H1 (cell line): ENCODE results near the gene TMEM243. TPM values are rescaled to one million over a fixed set of nuclear protein-coding genes. Genes with fewer than 3 reads are reported as not detected.
"Not testable (repeated sequence)": the region's sequence is repeated elsewhere in the genome, so short reads cannot be mapped to it uniquely, and the experiment has no call there.

Experiments used
- CTCF ChIA-PET: fragments of 300-600 bp; sonication (Branson Sonifier 250); formaldehyde crosslinking; loops from one replicate; lab custom pipeline; 2021; ENCODE audit not compliant: partially characterized antibody; lab: Charles Lee
- POLR2A ChIA-PET: fragments of 300-600 bp; sonication (Branson Sonifier 250); formaldehyde crosslinking; loops from one replicate; lab custom pipeline; 2021; ENCODE audit warnings: inconsistent platforms; ENCODE audit not compliant: partially characterized antibody; lab: Charles Lee
- DNase-seq, 2 experiments: peaks; one replicate each; pipeline versions ENCODE4 v3.0.0 to v3.0.0-alpha.2; 2010 to 2022; ENCODE audit warnings: low spot score in 2 of 2, low read depth in 1 of 2, mixed read lengths in 1 of 2
- FAIRE-seq: peaks from 2 replicates; lab custom pipeline; 2011; peaks lifted over from hg19 to GRCh38; lab: Jason Lieb, UNC
- H2AFZ ChIP-seq: 2 replicates; pipeline ENCODE4 v1.8.1; 2012; ENCODE audit warnings: low read length, inconsistent platforms
- H2AK5ac ChIP-seq: 2 replicates; pipeline ENCODE4 v1.6.1; 2013; ENCODE audit warnings: low read depth, low read length
- H2BK120ac ChIP-seq: replicated peaks from 2 replicates; pipeline ENCODE3; 2013; ENCODE audit warnings: low read depth, low read length, inconsistent platforms
- H2BK12ac ChIP-seq: 2 replicates; pipeline ENCODE4 v1.6.1; 2013; ENCODE audit warnings: low read depth, low read length
- H2BK15ac ChIP-seq: 2 replicates; pipeline ENCODE4 v1.6.1; 2013; ENCODE audit warnings: low read length
- H2BK20ac ChIP-seq: 2 replicates; pipeline ENCODE4 v1.6.1; 2013; ENCODE audit warnings: low read length
- H2BK5ac ChIP-seq: 2 replicates; pipeline ENCODE4 v1.6.1; 2013; ENCODE audit warnings: low read depth, low read length
- H3K14ac ChIP-seq: 2 replicates; pipeline ENCODE4 v1.6.1; 2013; ENCODE audit warnings: inconsistent platforms; ENCODE audit not compliant: insufficient read length
- H3K18ac ChIP-seq: 2 replicates; pipeline ENCODE4 v1.6.1; 2013; ENCODE audit warnings: low read length; ENCODE audit errors: extremely low read depth
- H3K23ac ChIP-seq: 2 replicates; pipeline ENCODE4 v1.6.1; 2013; ENCODE audit warnings: inconsistent platforms; ENCODE audit not compliant: insufficient read length
- H3K23me2 ChIP-seq: 2 replicates; pipeline ENCODE4 v1.6.1; 2013; ENCODE audit warnings: low read depth, low read length
- H3K27ac ChIP-seq: 2 replicates; pipeline ENCODE4 v1.6.1; 2011; ENCODE audit warnings: low read depth, low read length, inconsistent platforms
- H3K27me3 ChIP-seq, 4 experiments: replicated peaks in 1 of 4; 1 replicate in 1 of 4; 2 replicates in 3 of 4; pipeline versions ENCODE4 v1.6.1 to v1.8.1; 2011 to 2013; ENCODE audit warnings: low read length in 3 of 4, mild to moderate bottlenecking in 3 of 4, inconsistent platforms in 2 of 4, mixed read lengths in 2 of 4, moderate library complexity in 1 of 4; ENCODE audit not compliant: control insufficient read depth in 3 of 4, insufficient read depth in 3 of 4; ENCODE audit errors: extremely low read depth in 1 of 4
- H3K36me3 ChIP-seq, 4 experiments: 2 replicates each; pipeline versions ENCODE4 v1.6.1 to v1.8.1; 2011 to 2013; ENCODE audit warnings: mild to moderate bottlenecking in 4 of 4, low read length in 3 of 4, moderate library complexity in 2 of 4, control low read depth in 1 of 4, inconsistent platforms in 1 of 4; ENCODE audit not compliant: insufficient read depth in 4 of 4, control insufficient read depth in 2 of 4
- H3K4ac ChIP-seq: replicated peaks from 2 replicates; pipeline ENCODE3; 2013; ENCODE audit warnings: low read length, low read depth, mixed read lengths, inconsistent platforms; ENCODE audit not compliant: insufficient read length
- H3K4me1 ChIP-seq, 4 experiments: replicated peaks in 1 of 4; 1 replicate in 1 of 4; 2 replicates in 3 of 4; pipeline versions ENCODE4 v1.6.1 to v1.8.1; 2011 to 2013; ENCODE audit warnings: low read length in 3 of 4, inconsistent platforms in 2 of 4, mixed read lengths in 1 of 4; ENCODE audit not compliant: insufficient read depth in 4 of 4, control insufficient read depth in 3 of 4
- H3K4me2 ChIP-seq, 2 experiments: 2 replicates each; pipeline versions ENCODE4 v1.6.1 to v1.8.1; 2011 to 2013; ENCODE audit warnings: low read depth in 2 of 2, low read length in 2 of 2, control low read depth in 1 of 2, inconsistent platforms in 1 of 2, mild to moderate bottlenecking in 1 of 2; ENCODE audit not compliant: insufficient read depth in 1 of 2
- H3K4me3 ChIP-seq, 4 experiments: fragments of 200-600, 300-600 bp in 1 of 4; sonication (generic), shearing (Covaris generic), sonication (Bioruptor Twin) in 1 of 4; 2 replicates each; pipeline versions ENCODE4 v1.5.1 to v1.8.1; 2011 to 2016; ENCODE audit warnings: low read length in 4 of 4, low read depth in 3 of 4, control low read depth in 2 of 4, inconsistent platforms in 2 of 4, mild to moderate bottlenecking in 2 of 4, mixed read lengths in 1 of 4, moderate library complexity in 1 of 4; ENCODE audit not compliant: insufficient read depth in 2 of 4; ENCODE audit errors: extremely low read depth in 1 of 4
- H3K56ac ChIP-seq: replicated peaks from 2 replicates; pipeline ENCODE3; 2013; ENCODE audit warnings: low read depth, mild to moderate bottlenecking, mixed read lengths, low read length, inconsistent platforms; ENCODE audit not compliant: insufficient read length
- H3K79me1 ChIP-seq: 2 replicates; pipeline ENCODE4 v1.6.1; 2013; ENCODE audit warnings: low read depth, low read length, control low read depth
- H3K79me2 ChIP-seq, 2 experiments: 2 replicates each; pipeline versions ENCODE4 v1.6.1 to v1.8.1; 2012 to 2013; ENCODE audit warnings: low read length in 2 of 2, mild to moderate bottlenecking in 2 of 2, inconsistent platforms in 1 of 2; ENCODE audit not compliant: insufficient read depth in 2 of 2, control insufficient read depth in 1 of 2
- H3K9ac ChIP-seq, 4 experiments: replicated peaks in 1 of 4; 1 replicate in 1 of 4; 2 replicates in 3 of 4; pipeline versions ENCODE4 v1.6.1 to v1.8.1; 2011 to 2013; ENCODE audit warnings: low read depth in 3 of 4, low read length in 3 of 4, control low read depth in 2 of 4, mild to moderate bottlenecking in 2 of 4, moderate library complexity in 2 of 4, inconsistent platforms in 1 of 4; ENCODE audit errors: extremely low read depth in 1 of 4
- H3K9me3 ChIP-seq, 2 experiments: 2 replicates each; pipeline versions ENCODE4 v1.6.1 to v1.8.1; 2012 to 2013; ENCODE audit warnings: mild to moderate bottlenecking in 2 of 2, moderate library complexity in 2 of 2, control low read depth in 1 of 2, inconsistent platforms in 1 of 2, low read depth in 1 of 2, low read length in 1 of 2, mixed read lengths in 1 of 2; ENCODE audit not compliant: insufficient read depth in 2 of 2
- H4K20me1 ChIP-seq, 2 experiments: replicated peaks in 1 of 2; 2 replicates each; pipeline versions ENCODE3 to v1.8.1; 2011 to 2013; ENCODE audit warnings: inconsistent platforms in 2 of 2, low read length in 2 of 2, mild to moderate bottlenecking in 1 of 2; ENCODE audit not compliant: insufficient read depth in 2 of 2, control insufficient read depth in 1 of 2
- H4K5ac ChIP-seq: 2 replicates; pipeline ENCODE4 v1.6.1; 2013; ENCODE audit warnings: low read length, low read depth, mixed read lengths, inconsistent platforms; ENCODE audit not compliant: insufficient read length
- H4K8ac ChIP-seq: 2 replicates; pipeline ENCODE4 v1.8.0; 2013; ENCODE audit warnings: mild to moderate bottlenecking, moderate library complexity, low read length, inconsistent platforms; ENCODE audit not compliant: insufficient read depth; ENCODE audit errors: extremely low read depth
- H4K91ac ChIP-seq: replicated peaks from 2 replicates; pipeline ENCODE3; 2013; ENCODE audit warnings: low read length, mixed read lengths, inconsistent platforms; ENCODE audit not compliant: insufficient read length
- WGBS, 2 experiments: shearing (Covaris generic) in 1 of 2; methylation state at CpG; one replicate each; pipeline versions ENCODE4 v1.1.6 to v1.1.7; 2013 to 2015; ENCODE audit warnings: low lambda C conversion rate in 2 of 2, mixed read lengths in 2 of 2, inconsistent platforms in 1 of 2, low coverage in 1 of 2, missing lambda C conversion rate in 1 of 2; ENCODE audit not compliant: insufficient replicate concordance in 2 of 2, insufficient coverage in 1 of 2, insufficient read length in 1 of 2; ENCODE audit errors: extremely low coverage in 1 of 2, missing lambda C conversion rate in 1 of 2; 5-methylcytosine and 5-hydroxymethylcytosine counted together
- polyA plus RNA-seq, 7 experiments: library from polyadenylated mRNA; depleted of rRNA in 3 of 7; stranded (reverse) in 5 of 7; unstranded in 2 of 7; fragments of >200 nt in 5 of 7; fragments of 200-250 nt in 2 of 7; gene quantifications; 1 replicate in 5 of 7; 2 replicates in 1 of 7; 4 replicates in 1 of 7; pipeline versions ENCODE4 v1.2.1 to v1.2.3, GENCODE V29; 2011 to 2013; ENCODE audit warnings: missing spikeins in 2 of 7, mixed read lengths in 2 of 7
- total RNA-seq: library from RNA; stranded (reverse); fragmentation: NEBNext Ultra II Directional; extraction: Animal tissue kit (Norgen Biotek cat#: 25700); gene quantifications from 2 replicates; pipeline ENCODE4 v1.2.1, GENCODE V29; 2021

TMEM243 gene
- total and polyA plus RNA-seq, 2 of the 8 experiments (the other 6 are each of a cell fraction or from before 2014, with no cell fraction given) = 23.7 to 27.6 TPM

DNA sequence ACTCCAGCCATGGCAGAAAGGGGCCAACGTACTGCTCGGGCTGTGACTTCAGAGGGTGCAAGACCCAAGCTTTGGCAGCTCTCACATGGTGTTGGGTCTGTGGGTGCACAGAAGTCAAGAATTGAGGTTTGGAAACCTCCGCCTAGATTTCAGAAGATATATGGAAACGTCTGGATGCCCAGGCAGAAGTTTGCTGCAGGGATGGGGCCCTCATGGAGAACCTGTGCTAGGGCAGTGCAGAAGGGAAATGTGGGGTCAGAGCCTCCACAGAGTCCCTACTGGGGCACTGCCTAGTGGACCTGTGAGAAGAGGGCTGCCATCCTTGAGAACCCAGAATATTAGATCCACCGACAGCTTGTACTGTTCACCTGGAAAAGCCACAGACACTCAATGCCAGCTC, 26.1 kb upstream of the TMEM243 start:
- H3K79me1 ChIP-seq, H2AFZ ChIP-seq, H2BK12ac ChIP-seq, H3K4me2 ChIP-seq, H2BK120ac ChIP-seq, H3K23me2 ChIP-seq, H4K5ac ChIP-seq, H2BK15ac ChIP-seq, H3K14ac ChIP-seq, CTCF ChIA-PET, H3K4me3 ChIP-seq, H3K36me3 ChIP-seq, DNase-seq, H3K79me2 ChIP-seq, H4K91ac ChIP-seq, H3K23ac ChIP-seq, H3K4ac ChIP-seq, H2AK5ac ChIP-seq, H2BK5ac ChIP-seq, H3K9ac ChIP-seq, H3K56ac ChIP-seq, H3K27ac ChIP-seq, H4K20me1 ChIP-seq, H3K4me1 ChIP-seq, H2BK20ac ChIP-seq, H4K8ac ChIP-seq, H3K18ac ChIP-seq, H3K27me3 ChIP-seq, FAIRE-seq: not testable (repeated sequence)
- H3K9me3 ChIP-seq = peaks cover 4 to 12% of the 10 kb centered on the region in 2 experiments; a peak in 3 of 4 replicates
- POLR2A ChIA-PET = interaction anchor here (1.0 kb wide), 1 partner anchor 24 kb away, joined by 3 read pairs; no protein-coding TSS in a partner anchor
- WGBS, 2 experiments = 86% methylated on average over 5 of the region's 5 CpGs; no CpG with 5 or more reads in 1 of the 2 experiments

DNA sequence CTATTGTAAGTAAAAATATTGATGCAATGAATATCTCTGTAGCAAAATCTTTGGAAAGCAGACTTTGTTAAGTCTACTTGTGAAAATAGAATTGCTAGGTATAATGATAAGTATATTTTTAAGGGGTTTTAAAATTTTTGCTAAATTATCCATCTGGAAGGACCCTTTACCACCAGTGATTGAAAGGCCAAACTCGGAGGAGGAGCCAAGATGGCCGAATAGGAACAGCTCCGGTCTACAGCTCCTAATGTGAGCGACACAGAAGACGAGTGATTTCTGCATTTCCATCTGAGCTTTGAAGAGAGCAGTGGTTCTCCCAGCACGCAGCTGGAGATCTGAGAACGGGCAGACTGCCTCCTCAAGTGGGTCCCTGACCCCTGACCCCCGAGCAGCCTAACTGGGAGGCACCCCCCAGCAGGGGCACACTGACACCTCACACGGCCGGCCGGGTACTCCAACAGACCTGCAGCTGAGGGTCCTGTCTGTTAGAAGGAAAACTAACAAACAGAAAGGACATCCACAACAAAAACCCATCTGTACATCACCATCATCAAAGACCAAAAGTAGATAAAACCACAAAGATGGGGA, 19.0 kb upstream of the TMEM243 start:
- H2BK12ac ChIP-seq, H4K8ac ChIP-seq, H3K36me3 ChIP-seq, H3K79me1 ChIP-seq, H3K14ac ChIP-seq, H3K4ac ChIP-seq, H2BK20ac ChIP-seq, H4K5ac ChIP-seq, H3K4me3 ChIP-seq, H4K91ac ChIP-seq, H3K18ac ChIP-seq, DNase-seq, H3K9me3 ChIP-seq, H2AFZ ChIP-seq, FAIRE-seq, H3K23me2 ChIP-seq, H2BK15ac ChIP-seq, H2AK5ac ChIP-seq, H2BK120ac ChIP-seq, H4K20me1 ChIP-seq, POLR2A ChIA-PET, H3K4me2 ChIP-seq, H2BK5ac ChIP-seq, H3K9ac ChIP-seq, H3K23ac ChIP-seq, H3K4me1 ChIP-seq, H3K56ac ChIP-seq, H3K27ac ChIP-seq, H3K27me3 ChIP-seq, H3K79me2 ChIP-seq: not testable (repeated sequence)
- CTCF ChIA-PET = interaction anchor here (1.5 to 1.6 kb wide), 2 partner anchors 17 to 21 kb away, joined by 7 to 10 read pairs; no protein-coding TSS in a partner anchor
- 85% methylated on average over 8 of the region's 11 CpGs; no CpG with 5 or more reads in 1 of the 2 experiments for WGBS, 2 experiments
